Activated CD8-positive, alpha-beta memory T cell treated with anti-CD3 and anti-CD28 coated beads, Interleukin-2, amount 50 U/mL, for 1 hour (primary cell): Measurements from ENCODE around the gene LRRC4.

ENCODE experiments used
- DNase-seq: peaks from one replicate; pipeline ENCODE4 v3.0.0-alpha.2; 2020; ENCODE audit errors: extremely low read depth

Gene LRRC4

GRCh38 chr7:128031901-128032604 is 816 bp upstream of the LRRC4 start:
- DNase-seq: no peak

- no peak for DNase-seq
Observed at GRCh38 chr7:128030263-128030653, 979 bp downstream of the LRRC4 start.

GRCh38 chr7:128029405-128029995 is 1.7 kb downstream of the LRRC4 start:
- DNase-seq: no peak

- no peak for DNase-seq
Observed at GRCh38 chr7:128027485-128027980, 3.7 kb downstream of the LRRC4 start.

- no peak for DNase-seq
Observed at GRCh38 chr7:128026551-128026950, 4.7 kb downstream of the LRRC4 start.

GRCh38 chr7:128025819-128026218 is 5.4 kb downstream of the LRRC4 start:
- DNase-seq: no peak

GRCh38 chr7:128025380-128025779 is 5.9 kb downstream of the LRRC4 start:
- no peak for DNase-seq

GRCh38 chr7:128024151-128024550 is 7.1 kb downstream of the LRRC4 start:
- no peak for DNase-seq

- DNase-seq: no peak
Observed at GRCh38 chr7:128022631-128023532, 8.4 kb downstream of the LRRC4 start.

- no peak for DNase-seq
Observed at GRCh38 chr7:128021366-128021765, 9.9 kb downstream of the LRRC4 start.

- no peak for DNase-seq
Observed at GRCh38 chr7:128020159-128020558, 11.1 kb downstream of the LRRC4 start.

- DNase-seq: no peak
Observed at GRCh38 chr7:128019288-128019687, 11.9 kb downstream of the LRRC4 start.

GRCh38 chr7:128017862-128018845 is 13.1 kb downstream of the LRRC4 start:
- DNase-seq: no peak

GRCh38 chr7:128017460-128017859 is 13.8 kb downstream of the LRRC4 start:
- DNase-seq: no peak

GRCh38 chr7:128014811-128015210 is 16.4 kb downstream of the LRRC4 start:
- no peak for DNase-seq

GRCh38 chr7:128011131-128011661 is 20.0 kb downstream of the LRRC4 start:
- no peak for DNase-seq

GRCh38 chr7:128010391-128011127 is 20.7 kb downstream of the LRRC4 start:
- DNase-seq: no peak

GRCh38 chr7:128008744-128009143 is 22.5 kb downstream of the LRRC4 start:
- no peak for DNase-seq

- no peak for DNase-seq
Observed at GRCh38 chr7:128008141-128008540, 23.1 kb downstream of the LRRC4 start.

- no peak for DNase-seq
Observed at GRCh38 chr7:128007303-128007680, 23.9 kb downstream of the LRRC4 start.
